Astrocyte of the cerebellum (primary cell): ENCODE measurements around the gene ZNF180.
"Not testable (repeated sequence)": the region's sequence is repeated elsewhere in the genome, so short reads cannot be mapped to it uniquely, and the experiment has no call there.

Experiments used
- DNase-seq: peaks from one replicate; pipeline ENCODE4 v3.0.0-alpha.2; 2011; ENCODE audit warnings: low read depth
- H3K4me3 ChIP-seq: 2 replicates; pipeline ENCODE4 v1.5.1; 2011; ENCODE audit warnings: mild to moderate bottlenecking, low read depth, low read length, moderate library complexity
- CTCF ChIP-seq: IDR thresholded peaks from 2 replicates; pipeline ENCODE4 v1.5.1; 2012; ENCODE audit warnings: low read length, low read depth, moderate library complexity, mild to moderate bottlenecking; ENCODE audit errors: missing control alignments
- in situ Hi-C: cut with HindIII; loops from 2 replicates; pipeline ENCODE4 v1.10.0; 2017; ENCODE audit warnings: low sequenced_read_pairs

Gene ZNF180

GRCh38 chr19:44509478-44509877 lies 9.2 kb upstream of the ZNF180 start:
- in situ Hi-C loops = no loop called here
- TF ChIP-seq CTCF = no peak
- H3K4me3 ChIP-seq = no peak overlapping the region
- DNase-seq = no peak

- H3K4me3 ChIP-seq = peak overlapping the region; percentile 97
- DNase-seq = no peak
- in situ Hi-C loops = no loop called here
- no peak for TF ChIP-seq CTCF
Observed at GRCh38 chr19:44499559-44499958, 763 bp downstream of the ZNF180 start.

GRCh38 chr19:44498988-44499387 lies 1.3 kb downstream of the ZNF180 start:
- in situ Hi-C loops = no loop called here
- peak overlapping the region; percentile 97 for H3K4me3 ChIP-seq
- DNase-seq = no peak
- no peak for TF ChIP-seq CTCF

- in situ Hi-C loops = no loop called here
- no peak for TF ChIP-seq CTCF
- H3K4me3 ChIP-seq = no peak overlapping the region
- DNase-seq = no peak
Observed at GRCh38 chr19:44496711-44497110, 3.6 kb downstream of the ZNF180 start.

- in situ Hi-C loops = no loop called here
- DNase-seq = no peak
- no peak for TF ChIP-seq CTCF
- no peak overlapping the region for H3K4me3 ChIP-seq
Observed at GRCh38 chr19:44476559-44477408, 23.5 kb downstream of the ZNF180 start.

GRCh38 chr19:44468730-44469129 lies 31.6 kb downstream of the ZNF180 start:
- H3K4me3 ChIP-seq, in situ Hi-C loops, DNase-seq: not testable (repeated sequence)

- in situ Hi-C loops, DNase-seq, H3K4me3 ChIP-seq: not testable (repeated sequence)
Observed at GRCh38 chr19:44462600-44463286, 37.6 kb downstream of the ZNF180 start.

GRCh38 chr19:44456016-44456415 lies 44.3 kb downstream of the ZNF180 start:
- DNase-seq, in situ Hi-C loops, H3K4me3 ChIP-seq: not testable (repeated sequence)
